HEK293 (cell line): ENCODE measurements around the gene WLS.
"Not testable (repeated sequence)": the region's sequence is repeated elsewhere in the genome, so short reads cannot be mapped to it uniquely, and the experiment has no call there.

Source experiments
- CTCF ChIA-PET: fragments of 350-600 bp; formaldehyde crosslinking; extraction: SDS; loops from one replicate; lab custom pipeline; 2021; ENCODE audit warnings: antibody characterized with exemption; lab: Yijun Ruan, JAX
- POLR2A ChIA-PET: fragments of 300-600 bp; formaldehyde crosslinking; extraction: SDS; loops from one replicate; lab custom pipeline; 2020; ENCODE audit warnings: antibody characterized with exemption, inconsistent platforms; lab: Yijun Ruan, JAX
- H3K27ac ChIP-seq: fragments of 200-500 bp; sonication (Bioruptor generic); 2 replicates; pipeline ENCODE4 v1.5.1; 2014; ENCODE audit warnings: low read depth, low read length, control low read depth, inconsistent platforms; ENCODE audit errors: extremely low read depth
- H3K36me3 ChIP-seq, 2 experiments: fragments of 200-500 bp in 1 of 2; sonication (Bioruptor generic) in 1 of 2; 1 replicate in 1 of 2; 2 replicates in 1 of 2; pipeline ENCODE4 v1.5.1; 2014 to 2017; ENCODE audit warnings: inconsistent platforms in 2 of 2, low read length in 2 of 2; ENCODE audit not compliant: control insufficient read depth in 2 of 2, insufficient read depth in 1 of 2
- H3K4me1 ChIP-seq: fragments of 200-500 bp; sonication (Bioruptor generic); 2 replicates; pipeline ENCODE4 v1.5.1; 2014; ENCODE audit warnings: mild to moderate bottlenecking, low read length, inconsistent platforms; ENCODE audit not compliant: control insufficient read depth, insufficient read depth
- H3K4me3 ChIP-seq: 2 replicates; pipeline ENCODE4 v1.5.1; 2011; ENCODE audit warnings: low read depth, mild to moderate bottlenecking, control low read depth, low read length, moderate library complexity
- H3K9me3 ChIP-seq: fragments of 200-500 bp; sonication (Bioruptor generic); 2 replicates; pipeline ENCODE4 v1.5.1; 2014; ENCODE audit warnings: low read depth, low read length, inconsistent platforms; ENCODE audit not compliant: control insufficient read depth, insufficient read depth
- BCL11A ChIP-seq: fragments of 450-650 bp; formaldehyde crosslinking; IDR thresholded peaks from 2 replicates; pipeline ENCODE4 v1.5.1; 2016; ENCODE audit warnings: low read depth, missing biosample characterization, missing genetic modification characterization
- SP2 ChIP-seq: fragments of 450-650 bp; formaldehyde crosslinking; IDR thresholded peaks from 2 replicates; pipeline ENCODE4 v1.5.1; 2016; ENCODE audit warnings: missing biosample characterization, missing genetic modification characterization
- ZBTB17 ChIP-seq: fragments of 450-650 bp; formaldehyde crosslinking; IDR thresholded peaks from 2 replicates; pipeline ENCODE4 v1.5.1; 2016; ENCODE audit warnings: missing biosample characterization, missing genetic modification characterization
- ZNF10 ChIP-seq: fragments of 450-650 bp; formaldehyde crosslinking; IDR thresholded peaks from 2 replicates; pipeline ENCODE4 v1.5.1; 2017; ENCODE audit warnings: missing biosample characterization, missing genetic modification characterization
- ZNF132 ChIP-seq: fragments of 450-650 bp; formaldehyde crosslinking; IDR thresholded peaks from 2 replicates; pipeline ENCODE4 v1.5.1; 2017; ENCODE audit warnings: missing biosample characterization, missing genetic modification characterization, borderline replicate concordance
- ZNF23 ChIP-seq: fragments of 450-650 bp; formaldehyde crosslinking; IDR thresholded peaks from 2 replicates; pipeline ENCODE4 v1.5.1; 2016; ENCODE audit warnings: missing biosample characterization, missing genetic modification characterization, borderline replicate concordance
- ZNF292 ChIP-seq: fragments of 450-650 bp; formaldehyde crosslinking; IDR thresholded peaks from 2 replicates; pipeline ENCODE4 v1.5.1; 2016; ENCODE audit warnings: low read depth, missing biosample characterization, missing genetic modification characterization, borderline replicate concordance
- ZNF473 ChIP-seq: fragments of 450-650 bp; formaldehyde crosslinking; IDR thresholded peaks from 2 replicates; pipeline ENCODE4 v1.5.1; 2017; ENCODE audit warnings: missing biosample characterization, missing genetic modification characterization
- ZNF664 ChIP-seq: fragments of 450-650 bp; formaldehyde crosslinking; IDR thresholded peaks from 2 replicates; pipeline ENCODE4 v1.5.1; 2016; ENCODE audit warnings: missing biosample characterization, missing genetic modification characterization
- TF ChIP-seq, protein P1 (sequence below): fragments of 450-650 bp; IDR thresholded peaks from 2 replicates; pipeline ENCODE4 v1.5.1; 2018; ENCODE audit warnings: missing biosample characterization, missing genetic modification characterization
- TF ChIP-seq, protein P2 (sequence below): fragments of 450-650 bp; formaldehyde crosslinking; IDR thresholded peaks from 2 replicates; pipeline ENCODE4 v1.5.1; 2017; ENCODE audit warnings: missing biosample characterization, missing genetic modification characterization
- TF ChIP-seq, protein P3 (sequence below): fragments of 450-650 bp; formaldehyde crosslinking; IDR thresholded peaks from 2 replicates; pipeline ENCODE4 v1.5.1; 2016; ENCODE audit warnings: missing biosample characterization, missing genetic modification characterization

Gene WLS

DNA sequence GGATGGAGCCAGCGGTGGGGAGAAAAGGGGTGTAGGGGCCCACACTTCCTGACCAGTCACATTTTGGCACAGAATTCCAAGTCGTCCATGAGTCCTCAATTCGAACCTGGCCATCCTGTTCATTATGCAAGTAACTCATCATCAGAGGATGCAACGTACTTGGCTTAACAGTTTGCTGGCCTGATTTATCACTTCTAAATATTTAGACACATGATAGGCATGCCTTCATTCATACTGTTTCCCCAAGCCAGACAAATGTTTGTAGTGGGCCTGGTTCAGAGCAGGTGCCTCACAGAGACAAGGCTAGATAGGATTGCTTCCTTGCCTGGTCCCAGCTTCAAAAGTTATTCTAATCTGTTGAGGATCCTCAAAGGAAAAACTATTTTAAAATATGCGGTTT lies 66.7 kb downstream of the WLS start:
- ChIA-PET CTCF (interaction anchor here (0.5 to 1.7 kb wide), 2 partner anchors 177 to 181 kb away, joined by 3 to 5 read pairs; no protein-coding TSS in a partner anchor), POLR2A (no interaction called here)

DNA sequence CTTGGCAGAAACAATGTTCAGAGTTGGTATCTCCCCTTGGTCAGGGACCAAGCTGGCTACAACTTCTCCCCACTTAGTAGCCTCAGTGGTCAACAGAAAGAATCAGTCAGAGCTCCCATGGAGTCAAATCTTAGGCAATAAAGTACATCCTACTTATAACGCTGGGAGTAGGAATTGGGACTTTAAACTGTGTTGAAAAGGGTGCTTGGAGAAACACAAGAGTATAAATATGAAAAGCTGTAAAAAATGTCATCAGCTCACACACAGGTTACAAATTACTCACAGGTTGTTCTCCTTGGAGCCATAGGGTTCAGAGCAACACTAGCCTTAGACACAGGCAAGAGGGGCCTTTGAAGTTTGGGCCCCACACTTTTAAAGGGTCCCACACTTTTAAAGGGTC lies 67.4 kb downstream of the WLS start:
- peaks cover under 1 to 33% of the 10 kb centered on the region in 2 experiments; a peak in 1 of 3 replicates for H3K36me3 ChIP-seq
- H3K9me3 ChIP-seq, result no peaks in the 10 kb centered on the region
- ChIA-PET POLR2A (no interaction called here), CTCF (interaction anchor here (0.5 to 1.7 kb wide), 3 partner anchors 45 to 182 kb away, joined by 3 to 5 read pairs (median 3); no protein-coding TSS in a partner anchor)
- no peak overlapping the region for H3K27ac ChIP-seq
- H3K4me1 ChIP-seq, result no peaks in the 10 kb centered on the region
- TF ChIP-seq SP2 (tag by site-specific recombination) (no peak), ZNF292 (tag by site-specific recombination) (no peak), ZNF664 (tag by site-specific recombination) (no peak)
- no peak overlapping the region for H3K4me3 ChIP-seq

More for the DNA sequence above, 66.7 kb downstream of the WLS start:
- H3K4me3 ChIP-seq, result no peak overlapping the region
- no peak overlapping the region for H3K27ac ChIP-seq
- TF ChIP-seq ZNF10 (tag by site-specific recombination), result no peak
- TF ChIP-seq ZNF473 (tag by site-specific recombination), result no peak
- no peak for TF ChIP-seq ZNF132 (tag by site-specific recombination)
- TF ChIP-seq BCL11A (tag by site-specific recombination), result no peak
- H3K36me3 ChIP-seq, result peaks cover 0 to 33% of the 10 kb centered on the region in 2 experiments; a peak in 1 of 3 replicates
- H3K4me1 ChIP-seq, result no peaks in the 10 kb centered on the region
- no peaks in the 10 kb centered on the region for H3K9me3 ChIP-seq

DNA sequence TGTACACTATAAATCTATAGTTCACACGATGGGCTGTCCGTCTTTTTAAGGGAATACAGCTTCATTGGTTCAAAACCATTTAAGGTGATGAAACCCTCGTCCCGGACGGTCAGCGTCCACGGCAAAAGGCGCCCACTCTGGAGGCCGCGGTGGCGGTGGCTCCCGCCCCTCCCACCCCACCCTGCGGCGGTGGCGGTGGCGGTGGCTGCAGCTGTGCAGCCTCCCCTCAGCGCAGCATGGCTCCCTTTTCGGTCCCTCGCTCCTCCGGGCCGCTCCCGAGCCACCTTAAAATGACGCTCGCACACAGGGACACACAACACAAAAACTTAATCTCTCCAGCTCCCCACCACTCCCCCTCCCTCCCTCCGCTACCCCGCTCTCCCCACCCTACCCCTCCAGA lies 69.1 kb downstream of the WLS start:
- peaks cover 5 to 48% of the 10 kb centered on the region in 2 experiments; a peak in 2 of 3 replicates for H3K36me3 ChIP-seq
- TF ChIP-seq, protein P1, sequence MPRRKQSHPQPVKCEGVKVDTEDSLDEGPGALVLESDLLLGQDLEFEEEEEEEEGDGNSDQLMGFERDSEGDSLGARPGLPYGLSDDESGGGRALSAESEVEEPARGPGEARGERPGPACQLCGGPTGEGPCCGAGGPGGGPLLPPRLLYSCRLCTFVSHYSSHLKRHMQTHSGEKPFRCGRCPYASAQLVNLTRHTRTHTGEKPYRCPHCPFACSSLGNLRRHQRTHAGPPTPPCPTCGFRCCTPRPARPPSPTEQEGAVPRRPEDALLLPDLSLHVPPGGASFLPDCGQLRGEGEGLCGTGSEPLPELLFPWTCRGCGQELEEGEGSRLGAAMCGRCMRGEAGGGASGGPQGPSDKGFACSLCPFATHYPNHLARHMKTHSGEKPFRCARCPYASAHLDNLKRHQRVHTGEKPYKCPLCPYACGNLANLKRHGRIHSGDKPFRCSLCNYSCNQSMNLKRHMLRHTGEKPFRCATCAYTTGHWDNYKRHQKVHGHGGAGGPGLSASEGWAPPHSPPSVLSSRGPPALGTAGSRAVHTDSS, result no peak
- TF ChIP-seq, protein P2, sequence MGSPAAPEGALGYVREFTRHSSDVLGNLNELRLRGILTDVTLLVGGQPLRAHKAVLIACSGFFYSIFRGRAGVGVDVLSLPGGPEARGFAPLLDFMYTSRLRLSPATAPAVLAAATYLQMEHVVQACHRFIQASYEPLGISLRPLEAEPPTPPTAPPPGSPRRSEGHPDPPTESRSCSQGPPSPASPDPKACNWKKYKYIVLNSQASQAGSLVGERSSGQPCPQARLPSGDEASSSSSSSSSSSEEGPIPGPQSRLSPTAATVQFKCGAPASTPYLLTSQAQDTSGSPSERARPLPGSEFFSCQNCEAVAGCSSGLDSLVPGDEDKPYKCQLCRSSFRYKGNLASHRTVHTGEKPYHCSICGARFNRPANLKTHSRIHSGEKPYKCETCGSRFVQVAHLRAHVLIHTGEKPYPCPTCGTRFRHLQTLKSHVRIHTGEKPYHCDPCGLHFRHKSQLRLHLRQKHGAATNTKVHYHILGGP (tag by site-specific recombination), result no peak
- TF ChIP-seq ZBTB17 (tag by site-specific recombination) (no peak), ZNF23 (no peak)
- TF ChIP-seq, all 188 proteins: peak for 0
- POLR2A ChIA-PET, result no interaction called here
- H3K27ac ChIP-seq, result no peak overlapping the region
- no peaks in the 10 kb centered on the region for H3K4me1 ChIP-seq
- CTCF ChIA-PET, result no interaction called here
- H3K9me3 ChIP-seq, result no peaks in the 10 kb centered on the region
- H3K4me3 ChIP-seq, result no peak overlapping the region

DNA sequence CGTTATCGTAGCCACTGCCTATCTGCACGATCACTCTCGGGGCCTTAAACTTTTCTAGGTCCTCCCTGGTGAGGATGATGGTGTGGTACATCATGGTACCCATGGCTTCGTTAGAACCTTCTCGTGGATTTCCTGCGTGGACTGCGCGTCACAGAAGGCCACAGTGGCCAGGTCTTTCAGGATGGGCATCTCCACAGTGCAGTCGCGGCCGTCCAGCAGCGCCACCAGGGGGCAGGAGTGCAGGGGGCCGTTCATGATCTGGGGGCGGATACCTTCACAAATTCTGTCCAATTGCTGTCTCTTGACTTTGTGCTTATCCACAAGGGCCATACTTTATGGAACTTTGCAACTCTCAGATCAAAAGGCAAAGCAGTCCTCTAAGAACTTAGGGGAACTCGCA lies 69.6 kb downstream of the WLS start:
- ChIA-PET POLR2A (no interaction called here), CTCF (no interaction called here)
- H3K9me3 ChIP-seq, result no peaks in the 10 kb centered on the region
- TF ChIP-seq, protein P3, sequence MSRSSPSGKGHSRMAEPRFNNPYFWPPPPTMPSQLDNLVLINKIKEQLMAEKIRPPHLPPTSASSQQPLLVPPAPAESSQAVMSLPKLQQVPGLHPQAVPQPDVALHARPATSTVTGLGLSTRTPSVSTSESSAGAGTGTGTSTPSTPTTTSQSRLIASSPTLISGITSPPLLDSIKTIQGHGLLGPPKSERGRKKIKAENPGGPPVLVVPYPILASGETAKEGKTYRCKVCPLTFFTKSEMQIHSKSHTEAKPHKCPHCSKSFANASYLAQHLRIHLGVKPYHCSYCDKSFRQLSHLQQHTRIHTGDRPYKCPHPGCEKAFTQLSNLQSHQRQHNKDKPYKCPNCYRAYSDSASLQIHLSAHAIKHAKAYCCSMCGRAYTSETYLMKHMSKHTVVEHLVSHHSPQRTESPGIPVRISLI (tag by site-specific recombination), result no peak
- peaks cover 5 to 49% of the 10 kb centered on the region in 2 experiments; a peak in 2 of 3 replicates for H3K36me3 ChIP-seq
- no peak overlapping the region for H3K27ac ChIP-seq
- no peaks in the 10 kb centered on the region for H3K4me1 ChIP-seq
- no peak overlapping the region for H3K4me3 ChIP-seq

DNA sequence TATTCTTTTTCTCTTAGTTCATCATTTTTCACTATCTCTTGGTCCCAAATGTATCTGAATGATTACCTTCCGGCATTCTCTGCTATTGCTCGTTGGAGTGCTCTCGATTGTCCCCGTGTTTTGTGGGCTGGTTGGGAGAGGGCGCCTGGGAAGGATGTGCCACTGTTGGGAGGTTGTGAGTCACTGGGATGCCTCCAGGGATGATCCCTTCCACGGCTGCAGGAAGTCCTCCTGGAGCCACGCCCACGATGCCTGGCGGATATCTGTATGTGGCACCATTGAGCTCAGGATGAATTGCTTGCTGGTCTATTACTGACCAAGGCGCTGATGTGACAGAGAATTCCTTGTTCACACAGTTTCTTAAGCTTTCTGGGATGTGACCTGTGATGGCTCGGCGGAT lies 70.7 kb downstream of the WLS start:
- POLR2A ChIA-PET, CTCF ChIA-PET: not testable (repeated sequence)

DNA sequence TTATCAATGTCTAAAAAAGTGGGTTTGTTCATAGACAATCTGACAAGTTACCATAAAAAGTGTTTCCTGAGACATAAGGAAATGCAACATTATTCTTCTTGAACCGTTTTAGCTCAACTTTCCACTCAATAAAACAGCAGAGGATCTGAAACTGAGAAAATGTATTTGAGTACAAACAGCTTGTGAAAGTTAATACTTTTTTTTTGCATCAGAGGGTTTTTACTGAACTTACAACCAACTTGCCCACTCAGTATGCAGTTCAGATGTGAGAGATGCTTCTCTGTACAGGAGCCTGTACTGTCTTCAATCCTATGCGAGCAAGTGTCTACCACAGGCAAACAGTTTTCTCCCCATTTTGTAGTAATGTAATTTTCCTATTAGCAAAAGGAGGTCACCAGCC lies 71.4 kb downstream of the WLS start:
- POLR2A ChIA-PET, H3K9me3 ChIP-seq, H3K4me3 ChIP-seq, H3K27ac ChIP-seq, H3K4me1 ChIP-seq: not testable (repeated sequence)
- CTCF ChIA-PET, result interaction anchor here (0.9 kb wide), 1 partner anchor 12 kb away, joined by 3 read pairs; no protein-coding TSS in a partner anchor
- peaks cover 5 to 59% of the 10 kb centered on the region in 2 experiments; a peak in 2 of 3 replicates for H3K36me3 ChIP-seq

More for the DNA sequence above, 70.7 kb downstream of the WLS start:
- H3K36me3 ChIP-seq, result peaks cover 5 to 57% of the 10 kb centered on the region in 2 experiments; a peak in 2 of 3 replicates
- H3K27ac ChIP-seq, H3K4me1 ChIP-seq, H3K9me3 ChIP-seq, H3K4me3 ChIP-seq: not testable (repeated sequence)
